Skeletal muscle tissue (tissue), 4 donors: ENCODE measurements around the gene VWA3A. TPM values are rescaled to one million over a fixed set of nuclear protein-coding genes. Genes with fewer than 3 reads are reported as not detected.

Source experiments
- H3K27ac ChIP-seq: one replicate; pipeline ENCODE4 v1.7.0; 2013; ENCODE audit warnings: mild to moderate bottlenecking, low read depth, low read length, inconsistent platforms
- H3K27me3 ChIP-seq, 3 donors: one replicate each; pipeline ENCODE4 v1.7.0; 2013; ENCODE audit warnings: low read length in 3 of 3; ENCODE audit not compliant: control insufficient read depth in 3 of 3, insufficient read depth in 3 of 3
- H3K36me3 ChIP-seq, 3 donors: one replicate each; pipeline ENCODE4 v1.7.0; 2013; ENCODE audit warnings: low read length in 3 of 3; ENCODE audit not compliant: control insufficient read depth in 3 of 3, insufficient read depth in 3 of 3
- H3K4me1 ChIP-seq, 3 donors: one replicate each; pipeline ENCODE4 v1.7.0; 2013; ENCODE audit warnings: low read length in 3 of 3, mild to moderate bottlenecking in 3 of 3; ENCODE audit not compliant: control insufficient read depth in 3 of 3, insufficient read depth in 3 of 3
- H3K4me3 ChIP-seq, 3 donors: one replicate each; pipeline ENCODE4 v1.7.0; 2013; ENCODE audit warnings: low read length in 3 of 3
- H3K9ac ChIP-seq, 3 donors: one replicate each; pipeline ENCODE4 v1.7.0; 2013; ENCODE audit warnings: low read length in 3 of 3, mild to moderate bottlenecking in 3 of 3, moderate library complexity in 2 of 3, low read depth in 1 of 3
- H3K9me3 ChIP-seq, 3 donors: one replicate each; pipeline ENCODE4 v1.7.0; 2013; ENCODE audit warnings: low read length in 3 of 3; ENCODE audit not compliant: control insufficient read depth in 3 of 3
- total RNA-seq: library from RNA; depleted of rRNA; stranded (reverse); fragments of >200 nt; gene quantifications from one replicate; pipeline ENCODE4 v1.2.3, GENCODE V29; 2014
- donor health status: Osteomylitis.

Gene VWA3A
- total RNA-seq, 1 donor from 2014 or later = under 0.01 TPM

- peaks cover 0 to 2% (median 0%) of the 10 kb centered on the region in 3 donors for H3K36me3 ChIP-seq
- no peak overlapping the region for H3K9ac ChIP-seq
- peaks cover 4 to 6% (median 5%) of the 10 kb centered on the region in 3 donors for H3K4me1 ChIP-seq
- no peak overlapping the region for H3K27ac ChIP-seq
- no peaks in the 10 kb centered on the region for H3K9me3 ChIP-seq
- H3K4me3 ChIP-seq = no peak overlapping the region
- H3K27me3 ChIP-seq = no peaks in the 10 kb centered on the region
Observed at GRCh38 chr16:22177968-22178930, 85.9 kb downstream of the VWA3A start.

DNA sequence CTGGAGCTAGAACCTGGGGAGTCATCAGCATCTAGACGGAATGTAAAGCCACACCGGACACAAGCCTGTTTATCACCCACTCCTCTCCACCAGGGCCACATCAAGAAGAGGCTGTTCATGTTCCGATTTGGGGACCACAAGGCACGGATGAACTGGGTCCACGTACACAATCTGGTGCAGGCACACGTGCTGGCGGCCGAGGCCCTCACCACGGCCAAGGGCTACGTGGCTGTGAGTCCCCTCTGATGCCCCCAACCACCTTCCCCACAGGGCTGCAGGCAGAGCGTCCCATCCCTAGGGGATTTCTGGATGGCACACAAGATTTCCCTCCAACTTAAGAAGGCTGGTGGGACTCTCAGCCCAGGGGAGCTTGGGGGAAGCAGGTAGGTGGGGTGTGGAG, 89.1 kb downstream of the VWA3A start:
- no peak overlapping the region for H3K4me3 ChIP-seq
- H3K4me1 ChIP-seq = no peaks in the 10 kb centered on the region
- H3K36me3 ChIP-seq = peaks cover 0 to 2% (median 0%) of the 10 kb centered on the region in 3 donors
- H3K9ac ChIP-seq = no peak overlapping the region
- no peaks in the 10 kb centered on the region for H3K9me3 ChIP-seq
- no peak overlapping the region for H3K27ac ChIP-seq
- no peaks in the 10 kb centered on the region for H3K27me3 ChIP-seq

GRCh38 chr16:22181843-22182242, 89.5 kb downstream of the VWA3A start:
- no peak overlapping the region for H3K4me3 ChIP-seq
- no peaks in the 10 kb centered on the region for H3K4me1 ChIP-seq
- H3K27ac ChIP-seq = no peak overlapping the region
- no peak overlapping the region for H3K9ac ChIP-seq
- H3K36me3 ChIP-seq = peaks cover 0 to 2% (median 0%) of the 10 kb centered on the region in 3 donors
- H3K9me3 ChIP-seq = no peaks in the 10 kb centered on the region
- no peaks in the 10 kb centered on the region for H3K27me3 ChIP-seq

- H3K9me3 ChIP-seq = no peaks in the 10 kb centered on the region
- peaks cover 0 to 2% (median 0%) of the 10 kb centered on the region in 3 donors for H3K36me3 ChIP-seq
- no peaks in the 10 kb centered on the region for H3K27me3 ChIP-seq
- peaks cover 0 to 4% (median 3%) of the 10 kb centered on the region in 3 donors for H3K4me1 ChIP-seq
- H3K27ac ChIP-seq = no peak overlapping the region
- H3K4me3 ChIP-seq = no peak overlapping the region
- H3K9ac ChIP-seq = no peak overlapping the region
Observed at GRCh38 chr16:22183335-22183734, 91.0 kb downstream of the VWA3A start.

- no peaks in the 10 kb centered on the region for H3K27me3 ChIP-seq
- H3K4me1 ChIP-seq = peaks cover 6 to 10% (median 8%) of the 10 kb centered on the region in 3 donors
- no peaks in the 10 kb centered on the region for H3K9me3 ChIP-seq
- H3K4me3 ChIP-seq = no peak overlapping the region
- peaks cover 0 to 2% (median 0%) of the 10 kb centered on the region in 3 donors for H3K36me3 ChIP-seq
- H3K9ac ChIP-seq = no peak overlapping the region
- H3K27ac ChIP-seq = no peak overlapping the region
Observed at GRCh38 chr16:22183901-22184614, 91.7 kb downstream of the VWA3A start.

GRCh38 chr16:22184615-22184968, 92.3 kb downstream of the VWA3A start:
- peaks cover 12 to 16% (median 14%) of the 10 kb centered on the region in 3 donors for H3K4me1 ChIP-seq
- H3K9me3 ChIP-seq = no peaks in the 10 kb centered on the region
- H3K9ac ChIP-seq = no peak overlapping the region
- H3K27me3 ChIP-seq = no peaks in the 10 kb centered on the region
- H3K27ac ChIP-seq = no peak overlapping the region
- H3K36me3 ChIP-seq = peaks cover 0 to 2% (median 0%) of the 10 kb centered on the region in 3 donors
- H3K4me3 ChIP-seq = no peak overlapping the region

GRCh38 chr16:22186517-22186916, 94.2 kb downstream of the VWA3A start:
- H3K4me3 ChIP-seq = no peak overlapping the region
- H3K4me1 ChIP-seq = peaks cover 18 to 22% (median 19%) of the 10 kb centered on the region in 3 donors
- H3K36me3 ChIP-seq = peaks cover 0 to 2% (median 0%) of the 10 kb centered on the region in 3 donors
- no peak overlapping the region for H3K27ac ChIP-seq
- H3K9me3 ChIP-seq = no peaks in the 10 kb centered on the region
- no peak overlapping the region for H3K9ac ChIP-seq
- H3K27me3 ChIP-seq = no peaks in the 10 kb centered on the region

GRCh38 chr16:22188267-22188594, 95.9 kb downstream of the VWA3A start:
- peak overlapping the region; percentile 15 for H3K27ac ChIP-seq
- no peaks in the 10 kb centered on the region for H3K36me3 ChIP-seq
- H3K4me1 ChIP-seq = peaks cover 30 to 33% (median 32%) of the 10 kb centered on the region in 3 donors
- H3K9me3 ChIP-seq = no peaks in the 10 kb centered on the region
- no peak overlapping the region for H3K9ac ChIP-seq
- H3K4me3 ChIP-seq = no peak overlapping the region
- no peaks in the 10 kb centered on the region for H3K27me3 ChIP-seq

DNA sequence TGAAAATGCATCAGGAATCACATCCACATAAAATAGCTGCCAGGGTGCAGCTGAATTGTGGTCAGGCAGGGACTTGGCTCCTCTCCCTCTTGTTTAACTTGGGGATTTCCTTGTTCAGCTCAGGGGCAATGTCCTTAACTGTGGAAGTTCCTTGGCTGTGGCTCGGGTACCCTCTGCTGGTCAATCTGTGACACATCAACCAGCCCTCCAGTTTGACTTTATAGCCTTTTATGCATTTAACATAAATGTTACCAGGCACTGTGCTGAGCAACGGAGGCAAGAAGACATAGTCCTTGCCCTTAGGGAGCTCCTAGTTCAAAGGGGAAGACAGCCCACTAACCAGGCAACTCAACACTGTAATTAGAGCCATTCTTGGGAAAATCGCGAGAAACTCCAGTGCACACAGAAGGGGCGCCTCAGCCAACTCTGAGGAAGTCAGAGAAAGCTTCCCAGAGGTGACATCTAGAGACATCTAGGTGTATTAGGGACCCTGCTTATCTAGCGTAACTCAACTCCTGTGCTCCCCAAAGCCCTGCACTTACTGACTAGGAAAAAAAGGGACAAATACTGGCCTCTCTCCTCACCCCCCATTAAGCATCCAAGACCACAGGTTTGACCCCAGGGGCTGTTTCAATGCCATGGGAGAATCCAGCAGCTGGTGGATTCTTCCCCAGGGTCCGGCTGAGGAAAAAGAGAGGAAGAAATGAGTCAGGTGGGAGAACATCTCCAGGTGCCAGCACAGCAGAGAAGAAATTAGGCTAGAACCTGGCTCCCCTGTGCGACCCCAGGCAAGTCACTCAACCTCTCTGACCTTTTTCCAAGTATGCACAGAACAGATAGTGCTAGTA, 96.5 kb downstream of the VWA3A start:
- Histone ChIP-seq H3K4me3 (peak overlapping the region in 2 of 3 donors; percentile 70 to 81), H3K9me3 (no peaks in the 10 kb centered on the region), H3K4me1 (peaks cover 30 to 33% (median 32%) of the 10 kb centered on the region in 3 donors), H3K27ac (peak overlapping the region; percentile 97), H3K9ac (peak overlapping the region in 2 of 3 donors; percentile 74 to 88), H3K36me3 (no peaks in the 10 kb centered on the region), H3K27me3 (no peaks in the 10 kb centered on the region)
